HG02870 (cell line): Measurements from ENCODE around the gene HS6ST1.
"Not testable (repeated sequence)": the region's sequence is repeated elsewhere in the genome, so short reads cannot be mapped to it uniquely, and the experiment has no call there.

ENCODE experiments used
- ATAC-seq: cut with Tn5 transposase; IDR thresholded peaks from one replicate; pipeline ENCODE4 v1.9.1; 2021; ENCODE audit warnings: mild to moderate bottlenecking, moderate library complexity; ENCODE audit not compliant: unreplicated experiment

The HS6ST1 gene

DNA sequence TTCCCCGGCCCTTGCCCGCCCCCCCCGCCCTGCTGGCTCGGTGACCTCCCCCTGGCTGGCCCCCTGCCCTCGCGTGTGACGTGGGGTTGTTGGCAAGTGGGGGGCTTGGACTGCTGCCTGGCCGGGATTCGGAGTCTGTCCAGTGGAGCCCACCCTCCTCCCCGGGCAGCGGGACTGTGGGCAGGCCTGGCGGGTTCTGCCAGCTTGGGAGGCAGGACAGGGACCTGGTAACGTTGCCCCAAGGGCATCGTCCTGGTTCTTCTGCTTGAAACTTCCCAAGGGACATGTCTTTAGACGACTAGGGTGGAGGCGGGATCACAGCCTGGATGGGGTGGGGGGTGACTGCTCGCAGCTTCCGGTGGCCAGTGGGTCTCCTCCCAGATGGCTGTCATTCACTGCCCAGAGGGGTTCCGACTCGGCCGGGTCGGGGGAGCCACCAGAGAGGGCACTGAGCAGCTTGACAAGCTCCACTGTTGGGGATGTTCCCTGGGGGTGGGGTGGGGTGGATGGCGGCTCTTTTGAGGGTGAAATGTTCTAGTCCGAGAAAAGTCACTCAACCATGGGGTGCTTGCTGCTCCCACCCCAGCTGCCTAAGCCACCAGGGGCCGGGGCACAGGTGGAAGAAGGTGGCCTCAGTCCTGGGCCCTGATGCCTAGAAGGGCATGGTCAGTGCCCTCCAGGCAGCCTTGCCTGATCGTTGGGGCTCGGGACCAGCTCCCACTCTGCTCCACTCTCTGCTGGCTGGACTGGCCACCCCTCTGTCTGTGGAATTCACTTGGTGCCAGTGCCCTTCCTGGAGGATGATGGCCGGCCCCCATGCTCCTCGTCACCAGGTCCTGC is 4.3 kb upstream of the HS6ST1 start:
- no peak for ATAC-seq

DNA sequence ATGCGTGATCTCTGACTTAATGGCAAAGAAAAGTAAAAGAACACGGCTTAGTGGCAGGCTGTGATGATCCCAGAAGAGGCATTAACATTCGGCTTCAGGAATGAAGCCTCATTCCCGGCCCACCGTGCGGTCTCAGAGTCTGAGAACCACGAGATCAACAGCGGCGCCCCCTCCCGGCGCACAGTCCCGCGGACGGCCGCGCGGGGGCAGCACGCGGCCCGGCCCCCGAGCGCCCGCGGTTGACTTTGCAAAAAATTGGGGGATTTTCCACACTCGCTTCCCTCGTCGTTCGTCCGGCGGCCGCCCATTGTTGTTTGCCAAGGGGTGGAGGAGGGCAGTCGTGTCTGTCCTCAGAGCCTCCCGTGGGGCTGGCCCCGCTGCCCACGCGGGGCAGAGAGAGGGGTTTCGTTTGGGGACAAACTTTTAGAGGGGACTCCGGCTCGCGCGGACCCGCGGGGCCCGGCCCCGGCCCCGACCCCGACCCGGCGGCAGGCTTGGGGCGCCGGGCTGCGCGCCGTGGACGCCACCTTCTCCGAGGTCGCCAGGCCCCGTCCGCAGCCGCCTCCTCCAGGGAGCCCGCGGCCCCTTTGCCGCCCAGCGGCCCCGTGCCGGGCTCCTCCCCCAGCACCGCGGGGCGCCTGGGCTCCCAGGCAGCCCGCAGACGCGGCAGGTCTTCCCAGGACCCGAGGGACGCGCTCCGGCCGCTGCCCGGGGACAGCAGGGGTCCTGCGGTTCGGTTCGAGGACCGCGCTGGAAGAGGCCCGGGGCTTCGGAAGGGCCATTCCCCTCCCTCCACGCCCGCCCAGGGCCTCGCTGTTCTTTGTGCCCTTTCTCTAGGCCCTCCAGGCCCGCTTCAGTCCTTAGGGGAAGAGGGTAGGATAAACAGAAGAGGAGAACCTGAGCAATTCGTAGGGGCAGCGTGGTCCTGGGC is 3.4 kb upstream of the HS6ST1 start:
- ATAC-seq = peak; percentile 44

DNA sequence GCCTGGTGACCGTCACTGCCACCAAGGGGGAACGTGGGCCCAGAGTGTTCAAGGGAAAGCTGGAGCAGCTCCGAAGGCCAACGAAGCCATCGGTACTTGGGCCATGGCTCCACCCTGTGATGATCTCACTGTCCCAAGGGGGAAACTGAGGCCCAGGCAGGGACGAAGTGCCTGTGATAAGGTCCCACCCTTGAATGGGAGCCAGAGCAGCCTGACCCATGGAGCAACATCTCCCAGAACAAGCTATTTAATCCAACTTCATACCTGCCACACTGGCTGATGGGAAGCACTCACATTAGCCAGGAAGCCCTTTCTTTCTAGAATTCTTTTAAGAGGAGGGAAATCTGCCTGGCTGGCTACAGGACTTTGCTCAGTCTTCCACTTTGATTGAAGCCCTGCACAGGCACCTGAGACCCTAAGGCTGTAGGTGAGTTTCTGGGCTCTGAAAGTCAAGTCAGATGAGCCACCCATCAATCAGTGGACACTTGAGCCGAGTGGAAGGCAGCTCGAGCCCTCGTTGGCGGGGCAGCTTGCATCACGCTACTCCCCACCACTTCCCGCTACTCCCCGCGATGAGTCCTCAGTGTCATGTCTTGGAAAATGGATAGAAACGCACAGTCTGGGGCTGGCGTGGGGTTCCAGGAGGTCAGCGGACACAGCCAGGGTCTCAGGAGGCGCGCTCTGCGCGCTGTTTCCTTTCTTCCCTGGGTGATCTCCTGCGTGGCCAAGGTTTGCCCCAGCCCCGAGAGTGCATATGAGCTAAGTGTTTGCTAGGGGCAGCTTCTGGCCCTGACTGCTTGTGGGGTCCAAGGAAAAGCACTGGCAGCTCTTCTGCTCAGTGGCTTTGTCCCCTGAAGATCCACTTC is 2.5 kb upstream of the HS6ST1 start:
- no peak for ATAC-seq

DNA sequence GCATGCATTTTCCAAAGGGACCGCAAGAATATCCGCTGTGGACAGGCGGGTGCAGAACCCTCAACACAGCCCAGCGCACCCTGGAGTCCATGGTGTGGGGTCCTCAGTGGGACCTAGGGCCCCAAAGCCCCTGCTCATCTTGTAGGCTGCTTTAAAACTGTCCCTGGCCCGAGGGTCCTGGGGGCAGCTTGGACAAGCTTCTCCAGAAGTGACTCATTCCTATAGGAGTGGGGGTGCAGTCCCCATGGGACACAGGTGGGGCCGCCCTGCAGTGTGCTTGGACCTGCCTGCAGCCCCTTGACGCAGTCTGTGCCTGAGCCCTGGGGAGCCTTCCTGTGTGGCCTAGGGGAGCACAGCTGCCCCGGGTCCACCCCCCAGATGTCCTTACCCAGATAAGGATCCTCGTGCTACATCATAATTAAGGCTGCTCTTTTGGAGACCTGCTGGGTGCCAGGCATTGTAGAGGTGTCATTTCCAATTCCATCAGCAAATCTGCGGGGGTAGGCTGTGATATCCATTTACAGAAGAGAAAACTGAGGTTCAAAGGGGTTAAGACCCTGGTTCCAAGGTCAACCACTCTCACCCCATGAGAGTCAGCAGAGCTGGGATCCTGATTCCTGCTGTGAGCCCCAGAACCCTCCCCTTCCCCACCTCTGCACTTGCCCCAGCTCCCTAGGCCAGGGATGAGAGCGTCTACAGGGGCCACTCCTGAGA is 1.7 kb upstream of the HS6ST1 start:
- ATAC-seq = no peak

DNA sequence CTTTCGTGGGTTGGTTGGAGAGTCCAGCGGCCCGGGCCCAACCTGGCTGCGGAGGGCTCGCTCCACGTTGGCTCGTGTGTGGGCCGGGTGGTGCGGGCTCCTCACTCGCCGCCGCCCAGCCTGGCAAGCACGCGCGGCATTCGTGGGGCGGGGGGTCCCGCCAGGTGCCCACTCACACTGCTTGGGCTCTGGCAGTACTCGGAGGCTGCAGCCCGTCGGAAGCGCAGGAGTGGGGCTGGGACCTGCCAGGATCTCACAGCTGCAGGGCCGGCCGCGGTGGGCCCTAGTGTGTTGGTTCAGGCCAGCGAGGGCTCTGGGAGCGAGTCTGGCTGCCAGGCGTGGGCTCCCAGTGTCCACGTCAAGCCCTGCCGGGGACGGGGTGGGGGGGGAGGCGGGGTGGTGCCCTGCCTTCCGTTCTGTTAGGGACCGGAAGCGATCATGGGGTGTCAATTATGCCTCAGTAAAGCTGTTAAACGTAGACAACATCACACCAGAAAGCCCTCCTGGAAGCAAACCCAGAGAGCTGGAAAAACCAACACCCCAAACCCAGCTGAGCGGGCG is 1.0 kb upstream of the HS6ST1 start:
- no peak for ATAC-seq

DNA sequence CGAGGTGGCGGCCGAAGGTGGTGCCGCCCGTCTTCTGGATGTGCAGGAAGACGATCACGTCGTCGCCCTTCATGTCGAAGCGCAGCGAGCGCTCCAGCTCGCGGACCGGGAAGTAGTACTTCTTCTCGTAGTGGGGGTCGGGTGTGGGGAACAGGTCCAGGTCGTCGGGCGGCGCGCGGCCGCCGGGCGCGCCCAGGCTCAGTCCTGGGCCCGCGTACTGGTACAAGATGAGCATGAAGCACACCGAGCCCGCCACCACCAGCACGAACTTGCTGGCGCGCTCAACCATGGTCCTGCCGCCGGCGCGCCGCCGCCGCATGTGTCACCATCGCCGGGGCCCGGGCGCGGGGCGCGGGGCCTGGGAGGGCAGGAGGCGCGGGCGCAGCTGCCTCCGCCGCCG is 423 bp downstream of the HS6ST1 start:
- ATAC-seq = peak; percentile 11

DNA sequence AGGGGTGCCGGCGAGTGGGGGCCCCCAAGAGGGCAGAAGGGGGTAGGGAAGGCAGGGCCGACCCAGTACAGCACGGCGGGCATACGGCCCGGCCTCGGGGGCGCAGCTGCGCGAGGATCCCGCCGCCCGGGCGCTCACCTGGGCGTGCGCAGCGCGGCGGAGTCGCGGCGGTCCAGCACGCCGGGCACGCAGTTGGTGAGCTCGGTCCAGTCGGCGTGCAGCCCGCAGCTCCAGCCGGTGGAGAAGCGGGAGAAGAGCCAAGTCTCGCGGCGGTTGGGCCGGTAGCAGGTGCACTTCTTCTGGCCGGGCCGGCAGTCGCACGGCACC is 806 bp downstream of the HS6ST1 start:
- not testable (repeated sequence) for ATAC-seq

DNA sequence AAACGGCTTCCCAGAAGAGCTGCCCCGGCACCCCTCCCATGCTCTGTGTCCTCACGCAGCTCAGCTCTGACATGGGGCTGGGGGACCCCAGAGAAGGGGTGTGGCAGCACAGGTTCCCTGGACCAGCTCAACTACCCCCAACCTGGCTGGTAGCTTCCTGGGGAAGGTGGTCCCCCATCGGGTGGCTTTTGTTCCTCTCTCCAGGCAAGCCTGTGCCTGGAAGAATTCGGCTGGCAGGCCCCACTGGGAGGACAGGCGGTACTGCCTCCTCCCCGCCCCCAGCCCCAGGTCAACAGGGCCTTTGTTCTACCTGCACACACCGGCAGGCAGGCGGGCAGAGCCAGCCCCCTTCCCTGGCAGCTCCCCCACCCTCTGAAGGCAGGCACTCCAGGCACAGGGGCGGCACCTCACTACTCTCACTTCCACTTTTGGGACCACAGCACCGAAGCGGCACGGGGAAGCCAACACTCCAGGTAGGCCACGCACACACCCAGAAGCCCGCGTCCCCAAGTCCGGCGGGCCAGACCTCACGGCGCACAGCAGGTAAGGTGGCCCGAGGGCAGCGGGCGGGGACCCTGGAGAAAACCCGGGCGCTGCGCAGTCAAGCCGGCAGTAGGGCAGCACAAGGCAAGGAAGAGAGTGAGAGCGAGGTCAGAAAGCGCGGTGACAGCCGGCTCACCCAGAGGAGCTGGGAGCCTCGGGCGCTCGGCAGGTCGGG is 1.3 kb downstream of the HS6ST1 start:
- peak; percentile 30 for ATAC-seq

DNA sequence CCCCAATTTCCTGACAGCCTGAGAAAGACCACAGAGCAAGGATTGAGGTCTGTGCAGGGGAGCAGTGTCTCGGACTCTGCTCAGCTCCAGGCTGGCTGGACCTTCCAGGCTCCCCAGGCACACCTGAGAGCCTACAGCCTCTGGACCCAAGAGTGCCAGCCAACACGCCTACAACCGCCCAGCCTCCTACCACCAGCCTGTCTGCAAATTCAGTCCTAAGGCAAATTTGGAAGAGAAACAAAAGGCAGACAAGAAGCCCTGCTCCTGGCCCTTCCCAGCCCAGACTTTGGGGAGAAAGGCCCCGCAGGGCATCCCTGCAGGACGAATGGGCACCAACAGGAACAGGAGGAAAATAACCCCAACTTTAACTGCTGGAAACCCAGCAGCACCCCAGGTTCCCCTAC is 1.9 kb downstream of the HS6ST1 start:
- ATAC-seq = no peak

DNA sequence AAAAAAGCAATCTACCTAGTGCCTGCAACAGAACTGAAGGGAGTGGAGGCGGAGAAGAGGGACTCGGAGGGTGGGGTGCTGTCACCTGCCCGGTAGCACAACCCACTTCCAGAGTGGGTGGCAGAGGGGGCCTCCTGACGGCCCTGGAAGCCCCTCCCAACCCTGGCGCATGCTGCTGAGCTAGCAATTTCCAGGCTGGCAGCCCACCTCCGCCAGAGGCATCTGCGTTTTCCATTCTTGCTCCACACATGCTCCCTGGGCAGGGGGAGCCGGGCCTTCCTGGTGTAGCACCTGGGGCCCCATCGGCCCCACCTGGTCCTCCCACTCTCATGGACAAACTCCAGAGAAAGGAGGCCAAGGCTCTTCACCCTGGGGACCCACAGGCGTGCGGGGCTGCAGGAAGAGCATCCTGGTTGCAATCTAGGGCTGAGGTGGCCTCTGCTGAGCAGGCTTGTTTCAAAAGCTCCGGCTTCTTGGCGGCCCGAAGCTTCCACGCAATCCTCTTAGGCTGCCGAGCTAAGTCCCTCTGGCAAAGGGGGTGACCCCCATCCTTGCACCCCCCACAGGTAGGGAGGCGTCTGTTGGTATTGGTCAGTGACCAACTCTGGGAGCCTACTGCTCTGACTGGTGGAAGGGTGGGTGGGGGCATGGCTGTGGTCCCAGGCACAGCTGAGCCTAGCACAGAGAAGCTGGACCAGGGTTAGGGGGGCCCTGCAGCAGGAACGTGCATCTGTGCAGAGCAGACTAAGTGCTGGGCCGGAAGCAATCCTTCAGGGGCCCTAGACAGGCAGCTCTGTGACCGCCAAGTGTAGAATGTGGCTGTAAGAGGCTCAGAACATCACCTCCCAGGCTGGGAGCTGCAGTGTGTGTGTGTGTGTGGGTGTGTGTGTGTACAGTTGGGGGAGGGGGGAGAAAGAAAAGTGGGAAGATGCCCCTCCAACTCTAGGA is 2.6 kb downstream of the HS6ST1 start:
- ATAC-seq = no peak

DNA sequence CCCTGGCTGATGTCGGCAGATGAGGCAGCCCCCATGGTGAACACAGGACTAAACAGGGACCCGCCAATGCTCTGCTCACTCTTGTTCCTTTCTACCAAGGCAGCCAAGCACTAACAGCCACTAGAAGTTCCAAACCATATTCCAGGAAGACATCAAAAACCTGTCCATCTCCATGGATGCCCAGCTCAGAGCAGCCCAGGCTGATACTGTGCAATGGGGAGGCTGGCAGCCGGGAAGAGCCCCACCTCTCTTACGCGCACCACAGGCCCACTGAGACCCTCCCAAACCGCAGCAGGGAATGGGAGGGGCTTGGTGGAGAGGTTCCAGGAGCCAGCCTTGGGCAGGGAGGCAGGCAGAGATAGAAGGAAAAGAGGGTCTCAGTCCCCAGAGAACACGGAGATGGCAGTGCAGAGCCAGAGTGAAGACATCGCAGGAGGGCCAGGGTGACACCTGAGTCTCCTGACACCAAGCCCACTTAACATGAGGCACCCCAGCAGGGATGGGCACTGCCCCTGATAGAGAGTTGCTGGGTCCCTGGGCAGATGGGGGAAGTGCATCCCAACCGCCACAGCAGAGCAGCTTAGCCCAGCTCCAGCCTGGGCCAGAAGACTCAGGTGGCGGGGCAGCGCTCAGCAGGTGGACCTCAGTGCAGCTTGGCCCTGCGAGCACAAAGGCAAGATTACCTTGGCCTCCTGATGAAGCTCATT is 3.4 kb downstream of the HS6ST1 start:
- ATAC-seq = no peak

DNA sequence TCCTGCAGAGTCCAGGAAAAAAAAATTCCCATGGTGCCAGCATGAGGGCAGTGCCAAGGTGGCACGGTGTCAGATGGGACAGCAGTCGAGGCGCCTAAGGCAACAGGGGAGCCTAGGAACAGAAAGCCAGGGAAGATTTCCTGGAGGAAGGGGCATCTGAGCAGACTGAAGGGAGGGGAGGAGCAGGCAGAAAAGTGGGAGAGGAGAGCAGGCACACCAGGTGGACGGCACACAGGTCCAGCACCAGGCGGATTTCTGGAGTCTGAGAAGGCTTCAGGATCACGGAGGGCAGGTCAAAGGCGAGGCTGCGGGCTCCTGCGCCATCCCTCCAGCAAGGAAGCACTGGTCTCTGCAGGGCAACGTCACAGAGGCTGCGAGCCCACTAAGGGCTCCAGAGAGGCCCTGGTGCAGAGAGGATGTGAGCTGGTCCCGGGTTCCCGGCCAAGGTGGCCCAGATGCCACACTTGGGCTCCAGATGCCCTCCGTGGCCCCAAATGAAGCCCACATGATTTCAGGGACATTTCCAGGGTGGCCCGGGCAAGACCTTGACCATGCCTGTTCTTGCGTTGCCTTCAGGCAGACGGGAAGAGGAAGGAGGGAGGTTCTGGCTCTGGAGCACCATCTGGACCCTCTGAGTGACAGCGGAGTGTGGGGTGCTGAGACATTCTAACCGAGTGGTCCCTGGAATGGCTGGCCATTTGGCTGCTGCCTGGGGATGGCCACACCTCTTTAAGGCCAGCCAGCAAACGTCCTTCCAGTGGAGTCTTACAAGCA is 4.1 kb downstream of the HS6ST1 start:
- ATAC-seq = no peak

DNA sequence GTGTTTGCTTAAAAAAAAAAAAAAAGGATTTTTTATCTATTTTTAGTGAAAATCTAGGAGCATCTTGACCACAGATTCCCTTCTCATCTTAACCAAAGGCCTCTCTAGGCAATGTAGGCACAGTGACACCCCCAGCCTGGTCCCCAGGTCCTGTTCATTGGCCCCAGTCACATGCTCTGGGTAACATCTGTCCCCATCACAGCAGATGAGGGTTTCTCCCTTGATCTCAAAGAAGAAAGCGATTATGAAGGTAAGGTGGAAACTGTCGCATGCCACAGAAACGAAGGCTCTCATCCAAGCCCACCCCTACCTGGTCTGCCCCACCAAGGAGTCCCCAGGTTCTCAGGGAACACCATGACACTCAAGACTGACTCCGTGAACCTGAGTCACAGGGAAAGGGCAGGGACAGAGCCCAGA is 4.7 kb downstream of the HS6ST1 start:
- ATAC-seq = no peak

DNA sequence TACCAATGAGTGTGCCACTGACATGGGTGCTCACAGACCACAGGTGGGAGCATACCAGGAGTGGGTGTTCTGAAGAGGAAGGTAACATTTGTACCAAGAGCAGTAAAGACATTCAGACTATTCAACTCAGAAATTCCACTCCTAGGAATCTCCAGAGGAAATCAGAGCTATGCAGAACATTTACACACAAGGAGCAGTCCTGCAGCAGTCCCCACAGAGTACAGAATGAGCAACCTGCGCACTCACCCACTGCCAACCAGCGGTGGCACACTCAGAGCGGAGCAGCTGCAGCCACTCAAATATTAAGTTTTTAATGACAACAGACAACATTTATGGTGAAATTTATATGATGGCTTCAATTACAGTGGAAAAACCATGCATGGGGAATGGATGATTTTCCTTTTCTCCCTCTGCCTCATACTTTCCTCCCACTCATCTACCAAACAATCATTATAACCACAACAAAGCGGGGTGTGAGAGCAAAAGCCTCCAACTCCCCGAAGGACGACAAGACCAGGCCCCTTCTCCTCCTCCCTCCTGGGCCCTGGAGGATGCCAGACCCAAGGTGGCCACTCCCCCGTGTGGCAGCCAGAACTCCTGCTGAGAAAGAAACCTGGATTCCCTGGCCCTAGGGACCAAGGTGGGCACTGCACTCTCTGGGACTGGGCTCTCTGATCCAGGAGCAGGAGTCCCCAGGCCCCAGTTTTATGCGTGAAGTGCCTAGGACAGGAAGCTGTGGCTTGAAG is 5.4 kb downstream of the HS6ST1 start:
- ATAC-seq = no peak

DNA sequence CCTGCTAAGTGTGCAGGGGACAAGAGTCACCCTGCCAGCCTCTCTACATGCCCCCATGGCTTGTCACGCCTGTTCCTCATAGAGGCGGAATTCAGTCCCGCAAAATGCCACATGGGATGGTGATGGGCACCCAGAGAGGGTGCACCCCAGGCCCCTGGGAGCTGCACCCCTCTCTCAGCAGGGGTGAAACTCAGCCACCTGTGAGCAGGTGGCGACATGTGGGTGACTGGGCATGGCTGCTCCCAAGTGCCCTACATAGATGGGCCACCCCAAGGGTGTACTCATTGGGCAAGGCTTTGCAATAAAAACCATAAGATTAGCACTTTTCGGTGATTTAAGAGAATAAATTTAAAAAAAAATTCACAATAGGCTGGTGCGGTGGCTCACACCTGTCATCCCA is 6.3 kb downstream of the HS6ST1 start:
- no peak for ATAC-seq

DNA sequence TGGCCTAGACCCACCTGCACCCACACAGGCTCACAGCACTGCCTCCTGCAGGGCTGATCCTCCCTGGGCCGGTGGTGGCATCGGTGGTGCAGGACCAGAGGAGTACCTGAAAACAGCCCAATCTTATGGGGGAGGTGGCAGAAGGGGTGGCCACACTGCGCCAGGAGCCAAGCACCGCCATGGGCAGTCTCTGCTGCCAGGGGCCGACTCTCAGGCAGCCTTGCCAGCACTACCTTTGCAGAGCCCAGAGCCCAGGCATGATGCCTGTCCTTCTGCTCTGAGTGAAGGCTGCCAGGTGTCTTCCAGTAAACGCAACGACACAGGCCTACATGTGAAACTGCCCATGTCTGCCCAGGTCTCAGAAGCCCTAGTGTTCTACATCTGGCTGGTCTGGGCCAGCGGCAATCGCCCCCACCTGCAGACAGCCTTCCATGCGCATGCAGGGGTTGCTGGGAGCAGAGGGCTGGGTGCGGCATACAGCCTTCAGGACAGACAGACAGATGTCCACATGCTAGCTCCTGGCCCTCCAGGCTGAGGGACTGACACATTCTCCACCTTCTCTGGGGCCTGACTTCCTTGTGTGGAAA is 6.8 kb downstream of the HS6ST1 start:
- ATAC-seq = no peak
